HCT116 (cell line): ENCODE measurements around the gene AK4. TPM values are rescaled to one million over a fixed set of nuclear protein-coding genes. Genes with fewer than 3 reads are reported as not detected.

Experiments used
- ATAC-seq: fragments of 200-7000 bp; cut with Tn5 transposase; 2 replicates; pipeline ENCODE4 v1.9.1; 2020; ENCODE audit warnings: mild to moderate bottlenecking, moderate library complexity
- BruUV-seq: library from RNA; stranded (reverse); fragments of 400-500 nt; replicated peaks from 2 replicates; lab custom pipeline; 2021; lab: Mats Ljungman, UMichigan
- CTCF ChIA-PET: fragments of 300-600 bp; sonication (Branson Sonifier 250); formaldehyde crosslinking; loops from one replicate; lab custom pipeline; 2021; ENCODE audit warnings: antibody characterized with exemption; lab: Charles Lee
- POLR2A ChIA-PET: fragments of 300-600, 350-600 bp; sonication (Branson Sonifier 250); formaldehyde crosslinking; loops from one replicate; lab custom pipeline; 2021; ENCODE audit warnings: antibody characterized with exemption; lab: Charles Lee
- RAD21 ChIA-PET, 2 experiments: fragments of 300-600 bp; sonication (Branson Sonifier 250); formaldehyde crosslinking; loops; one replicate each; lab custom pipeline; 2023; ENCODE audit warnings: low total read pairs in 2 of 2; ENCODE audit not compliant: uncharacterized antibody in 2 of 2, unreplicated experiment in 2 of 2, low non-redundant PET in 1 of 2; lab: Charles Lee
- DNase-seq: peaks from one replicate; pipeline ENCODE4 v3.0.0-alpha.2; 2010; ENCODE audit warnings: low read depth, low spot score
- H2AFZ ChIP-seq: fragments of 200-600 bp; shearing (Covaris generic), sonication (generic); 2 replicates; pipeline ENCODE4 v1.6.1; 2017; ENCODE audit warnings: low read depth, mixed run types, mixed read lengths, antibody characterized with exemption, low read length; ENCODE audit not compliant: poor library complexity, severe bottlenecking
- H3K27ac ChIP-seq: 2 replicates; pipeline ENCODE4 v1.5.1; 2012; ENCODE audit warnings: low read depth, low read length
- H3K27me3 ChIP-seq: fragments of 200-600 bp; sonication (generic); 2 replicates; pipeline ENCODE4 v1.6.1; 2016; ENCODE audit warnings: mixed run types, low read length, mixed read lengths; ENCODE audit not compliant: insufficient read depth
- H3K36me3 ChIP-seq, 2 experiments: fragments of 200-500 bp in 1 of 2; fragments of 200-600 bp in 1 of 2; sonication (Bioruptor generic) in 1 of 2; sonication (generic) in 1 of 2; 2 replicates each; pipeline versions ENCODE4 v1.5.1 to v1.6.1; 2014 to 2016; ENCODE audit warnings: low read length in 2 of 2, inconsistent platforms in 1 of 2, mixed read lengths in 1 of 2, mixed run types in 1 of 2; ENCODE audit not compliant: insufficient read depth in 2 of 2, control insufficient read depth in 1 of 2
- H3K4me1 ChIP-seq, 2 experiments: fragments of 200-600 bp in 1 of 2; sonication (generic) in 1 of 2; 2 replicates each; pipeline versions ENCODE4 v1.5.1 to v1.6.1; 2012 to 2017; ENCODE audit warnings: low read length in 2 of 2, inconsistent platforms in 1 of 2, mild to moderate bottlenecking in 1 of 2, mixed read lengths in 1 of 2, mixed run types in 1 of 2, moderate library complexity in 1 of 2; ENCODE audit not compliant: insufficient read depth in 2 of 2, control insufficient read depth in 1 of 2
- H3K4me2 ChIP-seq: fragments of 200-600 bp; sonication (generic); 2 replicates; pipeline ENCODE4 v1.6.1; 2017; ENCODE audit warnings: mixed run types, low read length, mixed read lengths
- H3K4me3 ChIP-seq, 2 experiments: fragments of 200-600 bp in 1 of 2; sonication (generic) in 1 of 2; replicated peaks in 1 of 2; 2 replicates each; pipeline ENCODE4 v1.5.1; 2011 to 2016; ENCODE audit warnings: low read length in 2 of 2, control low read depth in 1 of 2, low read depth in 1 of 2, mild to moderate bottlenecking in 1 of 2, mixed read lengths in 1 of 2, mixed run types in 1 of 2
- H3K79me2 ChIP-seq: fragments of 200-600 bp; sonication (generic); 2 replicates; pipeline ENCODE4 v1.6.1; 2017; ENCODE audit warnings: mild to moderate bottlenecking, mixed run types, low read length, moderate library complexity, mixed read lengths; ENCODE audit not compliant: insufficient read depth
- H3K9ac ChIP-seq: fragments of 200-600 bp; sonication (generic); 2 replicates; pipeline ENCODE4 v1.6.1; 2016; ENCODE audit warnings: low read length, mixed read lengths
- H3K9me2 ChIP-seq: fragments of 200-600 bp; sonication (generic), shearing (Covaris generic); 2 replicates; pipeline ENCODE4 v1.6.1; 2017; ENCODE audit warnings: mixed run types, mild to moderate bottlenecking, moderate library complexity; ENCODE audit not compliant: insufficient read depth
- H3K9me3 ChIP-seq, 2 experiments: fragments of 200-500 bp in 1 of 2; fragments of 200-600 bp in 1 of 2; sonication (Bioruptor generic) in 1 of 2; sonication (generic) in 1 of 2; 2 replicates each; pipeline ENCODE4 v1.6.1; 2014 to 2017; ENCODE audit warnings: low read length in 2 of 2, mixed read lengths in 2 of 2, inconsistent platforms in 1 of 2, low read depth in 1 of 2, mild to moderate bottlenecking in 1 of 2, mixed run types in 1 of 2, moderate library complexity in 1 of 2; ENCODE audit not compliant: control insufficient read depth in 1 of 2, insufficient read depth in 1 of 2
- H4K20me1 ChIP-seq: fragments of 200-600 bp; sonication (generic), shearing (Covaris generic); 2 replicates; pipeline ENCODE4 v1.6.1; 2017; ENCODE audit warnings: mixed run types, mild to moderate bottlenecking, moderate library complexity; ENCODE audit not compliant: insufficient read depth
- CBX3 ChIP-seq: IDR thresholded peaks from 2 replicates; pipeline ENCODE4 v1.6.1; 2012; ENCODE audit warnings: low read depth
- ELF1 ChIP-seq: IDR thresholded peaks from 2 replicates; pipeline ENCODE4 v1.6.1; 2012; ENCODE audit warnings: low read depth, borderline replicate concordance
- EZH2 ChIP-seq: fragments of 200-600 bp; sonication (generic); IDR thresholded peaks from 2 replicates; pipeline ENCODE4 v1.6.1; 2017; ENCODE audit warnings: antibody characterized with exemption, mixed run types
- FOSL1 ChIP-seq: IDR thresholded peaks from 2 replicates; pipeline ENCODE4 v1.6.1; 2012; ENCODE audit warnings: low read depth
- JUND ChIP-seq: IDR thresholded peaks from 2 replicates; pipeline ENCODE4 v1.6.1; 2012
- POLR2A ChIP-seq: IDR thresholded peaks from 2 replicates; pipeline ENCODE4 v1.7.0; 2011; ENCODE audit warnings: borderline replicate concordance; ENCODE audit not compliant: insufficient read depth, insufficient read length; ENCODE audit errors: extremely low read depth
- POLR2AphosphoS5 ChIP-seq: IDR thresholded peaks from 2 replicates; pipeline ENCODE4 v1.6.1; 2011; ENCODE audit warnings: mild to moderate bottlenecking, low read depth, low read length, moderate library complexity
- SIN3A ChIP-seq: IDR thresholded peaks from 2 replicates; pipeline ENCODE4 v1.6.1; 2012; ENCODE audit warnings: low read depth
- SP1 ChIP-seq: IDR thresholded peaks from 2 replicates; pipeline ENCODE4 v1.6.1; 2012; ENCODE audit warnings: low read depth
- YY1 ChIP-seq: IDR thresholded peaks from 2 replicates; pipeline ENCODE4 v1.6.1; 2011; ENCODE audit warnings: low read length, low read depth, moderate library complexity, mild to moderate bottlenecking; ENCODE audit not compliant: insufficient replicate concordance; ENCODE audit errors: extremely low read depth
- intact Hi-C: fragments of 100-400 bp; cut with micrococcal nuclease; formaldehyde crosslinking; loops from 2 replicates; pipeline ENCODE4 v1.10.0; 2022
- total RNA-seq: library from RNA; stranded (reverse); gene quantifications from one replicate; pipeline ENCODE4 v1.2.1, GENCODE V29; 2021; ENCODE audit not compliant: unreplicated experiment
- TF ChIP-seq, protein P1 (sequence below): IDR thresholded peaks from 2 replicates; pipeline ENCODE4 v1.6.1; 2011; ENCODE audit warnings: mild to moderate bottlenecking, low read length, moderate library complexity; ENCODE audit not compliant: insufficient replicate concordance; ENCODE audit errors: extremely low read depth
- TF ChIP-seq, protein P2 (sequence below): IDR thresholded peaks from 2 replicates; pipeline ENCODE4 v1.6.1; 2012
- TF ChIP-seq, protein P3 (sequence below): IDR thresholded peaks from 2 replicates; pipeline ENCODE4 v1.6.1; 2012; ENCODE audit warnings: low read depth

AK4 gene
- total RNA-seq, 1 experiment from 2014 or later: 51.5 TPM

- ChIA-PET CTCF (no interaction called here), RAD21 (no interaction called here)
- intact Hi-C loops: no loop called here
Measured at GRCh38 chr1:65211331-65211730, 63.3 kb downstream of the AK4 start.

More at GRCh38 chr1:65211331-65211730, 63.3 kb downstream of the AK4 start:
- Histone ChIP-seq H3K79me2 (peaks cover 4% of the 10 kb centered on the region), H3K4me3 (no peak overlapping the region), H2AFZ (no peak overlapping the region), H3K4me2 (no peak overlapping the region), H3K9me3 (no peaks in the 10 kb centered on the region), H3K36me3 (no peaks in the 10 kb centered on the region), H3K4me1 (0 out of 4 replicates have a peak, but pooled peaks cover 0 to 3% of the 10 kb centered on the region in 2 experiments), H3K27ac (no peak overlapping the region), H3K9me2 (no peaks in the 10 kb centered on the region), H3K27me3 (no peaks in the 10 kb centered on the region), H3K9ac (no peak overlapping the region), H4K20me1 (no peaks in the 10 kb centered on the region)
- no TSS peak for BruUV-seq
- TF ChIP-seq JUND: no peak
- TF ChIP-seq, protein P1, sequence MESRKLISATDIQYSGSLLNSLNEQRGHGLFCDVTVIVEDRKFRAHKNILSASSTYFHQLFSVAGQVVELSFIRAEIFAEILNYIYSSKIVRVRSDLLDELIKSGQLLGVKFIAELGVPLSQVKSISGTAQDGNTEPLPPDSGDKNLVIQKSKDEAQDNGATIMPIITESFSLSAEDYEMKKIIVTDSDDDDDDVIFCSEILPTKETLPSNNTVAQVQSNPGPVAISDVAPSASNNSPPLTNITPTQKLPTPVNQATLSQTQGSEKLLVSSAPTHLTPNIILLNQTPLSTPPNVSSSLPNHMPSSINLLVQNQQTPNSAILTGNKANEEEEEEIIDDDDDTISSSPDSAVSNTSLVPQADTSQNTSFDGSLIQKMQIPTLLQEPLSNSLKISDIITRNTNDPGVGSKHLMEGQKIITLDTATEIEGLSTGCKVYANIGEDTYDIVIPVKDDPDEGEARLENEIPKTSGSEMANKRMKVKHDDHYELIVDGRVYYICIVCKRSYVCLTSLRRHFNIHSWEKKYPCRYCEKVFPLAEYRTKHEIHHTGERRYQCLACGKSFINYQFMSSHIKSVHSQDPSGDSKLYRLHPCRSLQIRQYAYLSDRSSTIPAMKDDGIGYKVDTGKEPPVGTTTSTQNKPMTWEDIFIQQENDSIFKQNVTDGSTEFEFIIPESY: no peak
- TF ChIP-seq YY1: no peak
- TF ChIP-seq POLR2A: no peak
- TF ChIP-seq, protein P2, sequence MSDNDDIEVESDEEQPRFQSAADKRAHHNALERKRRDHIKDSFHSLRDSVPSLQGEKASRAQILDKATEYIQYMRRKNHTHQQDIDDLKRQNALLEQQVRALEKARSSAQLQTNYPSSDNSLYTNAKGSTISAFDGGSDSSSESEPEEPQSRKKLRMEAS: no peak
- no peak for TF ChIP-seq SP1
- TF ChIP-seq, protein P3, sequence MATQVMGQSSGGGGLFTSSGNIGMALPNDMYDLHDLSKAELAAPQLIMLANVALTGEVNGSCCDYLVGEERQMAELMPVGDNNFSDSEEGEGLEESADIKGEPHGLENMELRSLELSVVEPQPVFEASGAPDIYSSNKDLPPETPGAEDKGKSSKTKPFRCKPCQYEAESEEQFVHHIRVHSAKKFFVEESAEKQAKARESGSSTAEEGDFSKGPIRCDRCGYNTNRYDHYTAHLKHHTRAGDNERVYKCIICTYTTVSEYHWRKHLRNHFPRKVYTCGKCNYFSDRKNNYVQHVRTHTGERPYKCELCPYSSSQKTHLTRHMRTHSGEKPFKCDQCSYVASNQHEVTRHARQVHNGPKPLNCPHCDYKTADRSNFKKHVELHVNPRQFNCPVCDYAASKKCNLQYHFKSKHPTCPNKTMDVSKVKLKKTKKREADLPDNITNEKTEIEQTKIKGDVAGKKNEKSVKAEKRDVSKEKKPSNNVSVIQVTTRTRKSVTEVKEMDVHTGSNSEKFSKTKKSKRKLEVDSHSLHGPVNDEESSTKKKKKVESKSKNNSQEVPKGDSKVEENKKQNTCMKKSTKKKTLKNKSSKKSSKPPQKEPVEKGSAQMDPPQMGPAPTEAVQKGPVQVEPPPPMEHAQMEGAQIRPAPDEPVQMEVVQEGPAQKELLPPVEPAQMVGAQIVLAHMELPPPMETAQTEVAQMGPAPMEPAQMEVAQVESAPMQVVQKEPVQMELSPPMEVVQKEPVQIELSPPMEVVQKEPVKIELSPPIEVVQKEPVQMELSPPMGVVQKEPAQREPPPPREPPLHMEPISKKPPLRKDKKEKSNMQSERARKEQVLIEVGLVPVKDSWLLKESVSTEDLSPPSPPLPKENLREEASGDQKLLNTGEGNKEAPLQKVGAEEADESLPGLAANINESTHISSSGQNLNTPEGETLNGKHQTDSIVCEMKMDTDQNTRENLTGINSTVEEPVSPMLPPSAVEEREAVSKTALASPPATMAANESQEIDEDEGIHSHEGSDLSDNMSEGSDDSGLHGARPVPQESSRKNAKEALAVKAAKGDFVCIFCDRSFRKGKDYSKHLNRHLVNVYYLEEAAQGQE: no peak
- TF ChIP-seq EZH2: no peak
- TF ChIP-seq POLR2AphosphoS5: no peak
- TF ChIP-seq FOSL1: no peak
- no peak for TF ChIP-seq ELF1
- TF ChIP-seq SIN3A: no peak
- no peak for TF ChIP-seq CBX3
- DNase-seq: no peak
- POLR2A ChIA-PET: no interaction called here
- ATAC-seq: no peak
